Gastroesophageal sphincter (tissue), 4 donors: Measurements from ENCODE around the gene GOLGA6L10. TPM values are rescaled to one million over a fixed set of nuclear protein-coding genes. Genes with fewer than 3 reads are reported as not detected.
"Not testable (repeated sequence)": the region's sequence is repeated elsewhere in the genome, so short reads cannot be mapped to it uniquely, and the experiment has no call there.

Experiments used
- ATAC-seq: fragments of 150-250 bp; one replicate; pipeline ENCODE4 v1.9.1; 2016; ENCODE audit warnings: mild to moderate bottlenecking, moderate library complexity
- H3K27ac ChIP-seq, 4 donors: fragments of 200-600 bp; sonication (generic) in 3 of 4; 1 replicate in 3 of 4; 2 replicates in 1 of 4; pipeline ENCODE4 v1.5.1; 2016 to 2019
- H3K27me3 ChIP-seq: fragments of 200-600 bp; sonication (generic); one replicate; pipeline ENCODE4 v1.5.1; 2019
- H3K36me3 ChIP-seq, 2 donors: fragments of 200-600 bp; sonication (generic); one replicate each; pipeline ENCODE4 v1.5.1; 2019; ENCODE audit warnings: control low read depth in 1 of 2
- H3K4me1 ChIP-seq, 3 donors: fragments of 200-600 bp; sonication (generic); 1 replicate in 2 of 3; 2 replicates in 1 of 3; pipeline ENCODE4 v1.5.1; 2016 to 2019; ENCODE audit warnings: control low read depth in 2 of 3
- H3K4me3 ChIP-seq, 2 donors: fragments of 200-600 bp; sonication (generic); one replicate each; pipeline ENCODE4 v1.5.1; 2019; ENCODE audit warnings: mild to moderate bottlenecking in 1 of 2, moderate library complexity in 1 of 2
- H3K9me3 ChIP-seq, 3 donors: fragments of 200-600 bp; sonication (generic); one replicate each; pipeline ENCODE4 v1.5.1; 2017 to 2019; ENCODE audit warnings: control low read depth in 2 of 3
- EP300 ChIP-seq: sonication (generic); formaldehyde crosslinking; IDR thresholded peaks from one replicate; pipeline ENCODE4 v1.6.1; 2017; ENCODE audit warnings: antibody characterized with exemption, mild to moderate bottlenecking
- POLR2A ChIP-seq, 2 donors: fragments of 450-650 bp; IDR thresholded peaks; one replicate each; pipeline ENCODE4 v1.6.1; 2017; ENCODE audit warnings: antibody characterized with exemption in 2 of 2, mild to moderate bottlenecking in 2 of 2, moderate library complexity in 1 of 2
- POLR2AphosphoS5 ChIP-seq: sonication (generic); formaldehyde crosslinking; IDR thresholded peaks from one replicate; pipeline ENCODE4 v1.6.1; 2017; ENCODE audit warnings: antibody characterized with exemption
- WGBS, 2 donors: methylation state at CpG; one replicate each; pipeline ENCODE4 v1.1.5; 2018; ENCODE audit warnings: low coverage in 1 of 2; 5-methylcytosine and 5-hydroxymethylcytosine counted together
- total RNA-seq, 4 donors: library from RNA; depleted of rRNA; stranded (reverse); fragments of >200 nt; gene quantifications; one replicate each; pipeline ENCODE4 v1.1.0, GENCODE V29; 2016
- TF ChIP-seq, protein P1 (sequence below), 4 experiments: fragments of 200-600 bp in 2 of 4; fragments of 450-650 bp in 2 of 4; sonication (generic) in 1 of 4; IDR thresholded peaks; one replicate each; pipeline ENCODE4 v1.5.1; 2017 to 2019; ENCODE audit warnings: antibody characterized with exemption in 4 of 4, mild to moderate bottlenecking in 2 of 4, moderate library complexity in 2 of 4

Gene GOLGA6L10
- total RNA-seq, 4 donors from 2014 or later, result 0.15 to 1.2 (median 0.87) TPM

DNA sequence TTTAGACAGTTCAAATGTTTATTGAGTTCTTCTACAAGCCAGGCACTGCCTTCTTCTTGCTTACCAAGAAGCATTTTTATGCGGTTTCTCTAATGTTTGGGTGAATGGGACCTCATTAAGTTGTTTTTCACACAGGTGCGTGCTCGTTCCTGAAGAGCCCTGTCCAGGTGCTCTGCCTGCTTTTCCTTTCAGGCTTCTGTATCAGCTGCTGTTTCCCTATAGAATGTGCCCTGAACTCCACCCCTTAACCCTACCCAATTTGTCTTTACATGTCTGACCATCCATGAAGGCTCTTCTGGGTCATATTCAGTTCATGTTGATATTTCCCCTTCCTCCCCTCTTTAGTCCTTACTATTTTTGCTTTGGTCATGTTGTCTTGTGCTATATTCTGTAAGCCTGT is 22.4 kb upstream of the GOLGA6L10 start:
- Histone ChIP-seq H3K4me1 (no peaks in the 10 kb centered on the region), H3K36me3 (no peaks in the 10 kb centered on the region), H3K27ac (no peak overlapping the region), H3K27me3 (no peaks in the 10 kb centered on the region), H3K9me3 (no peaks in the 10 kb centered on the region), H3K4me3 (no peak overlapping the region)
- 92% methylated on average over 3 of the region's 3 CpGs; no CpG with 5 or more reads in 1 of the 2 donors for WGBS, 2 donors
- TF ChIP-seq POLR2AphosphoS5 (no peak), POLR2A (IDR thresholded peaks at IDR 0.05) (no peak), EP300 (no peak)
- TF ChIP-seq, protein P1, sequence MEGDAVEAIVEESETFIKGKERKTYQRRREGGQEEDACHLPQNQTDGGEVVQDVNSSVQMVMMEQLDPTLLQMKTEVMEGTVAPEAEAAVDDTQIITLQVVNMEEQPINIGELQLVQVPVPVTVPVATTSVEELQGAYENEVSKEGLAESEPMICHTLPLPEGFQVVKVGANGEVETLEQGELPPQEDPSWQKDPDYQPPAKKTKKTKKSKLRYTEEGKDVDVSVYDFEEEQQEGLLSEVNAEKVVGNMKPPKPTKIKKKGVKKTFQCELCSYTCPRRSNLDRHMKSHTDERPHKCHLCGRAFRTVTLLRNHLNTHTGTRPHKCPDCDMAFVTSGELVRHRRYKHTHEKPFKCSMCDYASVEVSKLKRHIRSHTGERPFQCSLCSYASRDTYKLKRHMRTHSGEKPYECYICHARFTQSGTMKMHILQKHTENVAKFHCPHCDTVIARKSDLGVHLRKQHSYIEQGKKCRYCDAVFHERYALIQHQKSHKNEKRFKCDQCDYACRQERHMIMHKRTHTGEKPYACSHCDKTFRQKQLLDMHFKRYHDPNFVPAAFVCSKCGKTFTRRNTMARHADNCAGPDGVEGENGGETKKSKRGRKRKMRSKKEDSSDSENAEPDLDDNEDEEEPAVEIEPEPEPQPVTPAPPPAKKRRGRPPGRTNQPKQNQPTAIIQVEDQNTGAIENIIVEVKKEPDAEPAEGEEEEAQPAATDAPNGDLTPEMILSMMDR (IDR thresholded peaks at IDR 0.05), result no peak
- ATAC-seq, result no peak

DNA sequence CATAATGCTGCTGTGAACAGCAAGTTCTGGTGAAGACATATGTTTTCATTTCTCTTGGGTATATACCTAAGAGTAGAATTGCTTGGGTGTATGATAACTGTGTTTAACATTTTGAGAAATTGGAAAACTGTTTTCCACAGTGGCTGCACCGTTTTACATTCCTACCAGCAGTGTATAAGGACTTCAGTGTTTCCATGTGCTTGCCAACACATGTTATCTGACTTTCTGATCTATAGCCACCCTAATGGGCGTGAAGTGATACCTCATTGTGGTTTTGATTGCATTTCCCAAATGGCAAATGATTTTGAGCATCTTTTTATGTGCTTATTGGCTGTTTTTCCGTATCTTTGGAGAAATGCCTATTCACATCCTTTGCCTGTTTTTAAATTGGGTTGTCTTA is 18.5 kb upstream of the GOLGA6L10 start:
- 50% methylated on average over 2 of the region's 3 CpGs; no CpG with 5 or more reads in 1 of the 2 donors for WGBS, 2 donors
- H3K4me3 ChIP-seq, ATAC-seq: not testable (repeated sequence)

DNA sequence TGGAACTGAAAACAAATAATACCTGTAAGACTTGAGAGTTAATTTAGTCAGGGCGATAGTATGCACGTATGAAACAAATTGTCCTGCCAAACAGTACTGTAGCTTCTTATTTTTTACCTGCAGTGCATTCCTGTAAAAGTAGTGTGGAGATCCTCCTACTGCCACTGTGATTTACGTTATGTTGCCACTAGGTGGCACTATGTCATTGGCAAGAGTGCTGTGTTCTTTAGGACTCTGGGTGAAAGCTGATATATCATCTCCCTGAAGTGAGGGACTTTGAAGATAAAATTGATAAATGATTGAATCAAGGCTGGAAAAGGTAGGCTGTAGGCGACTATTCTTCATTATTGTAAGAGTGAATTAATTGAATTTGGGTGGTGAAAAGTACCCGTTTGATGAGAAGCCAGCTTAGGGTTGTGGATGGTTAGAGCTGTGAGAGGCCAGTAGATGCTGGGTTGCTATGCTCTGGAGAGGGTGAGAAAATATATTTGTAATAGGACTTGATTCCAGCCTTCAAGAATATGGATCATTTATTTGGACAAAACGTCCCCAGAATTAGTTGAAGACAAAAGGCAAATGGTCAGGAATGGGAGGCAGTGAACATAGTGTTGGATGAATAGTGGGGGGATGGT is 16.5 kb upstream of the GOLGA6L10 start:
- H3K27ac ChIP-seq, H3K4me1 ChIP-seq, H3K36me3 ChIP-seq, H3K27me3 ChIP-seq, H3K9me3 ChIP-seq, H3K4me3 ChIP-seq: not testable (repeated sequence)
- 0% methylated on average over 1 of the region's 6 CpGs; no CpG with 5 or more reads in 1 of the 2 donors for WGBS, 2 donors
- peak; percentile 76 for ATAC-seq
- TF ChIP-seq, protein P1 (IDR thresholded peaks at IDR 0.05), result peak in 1 of 4 experiments; percentile 33

More for the DNA sequence above, 18.5 kb upstream of the GOLGA6L10 start:
- H3K9me3 ChIP-seq, H3K27me3 ChIP-seq, H3K27ac ChIP-seq, H3K36me3 ChIP-seq, H3K4me1 ChIP-seq: not testable (repeated sequence)

DNA sequence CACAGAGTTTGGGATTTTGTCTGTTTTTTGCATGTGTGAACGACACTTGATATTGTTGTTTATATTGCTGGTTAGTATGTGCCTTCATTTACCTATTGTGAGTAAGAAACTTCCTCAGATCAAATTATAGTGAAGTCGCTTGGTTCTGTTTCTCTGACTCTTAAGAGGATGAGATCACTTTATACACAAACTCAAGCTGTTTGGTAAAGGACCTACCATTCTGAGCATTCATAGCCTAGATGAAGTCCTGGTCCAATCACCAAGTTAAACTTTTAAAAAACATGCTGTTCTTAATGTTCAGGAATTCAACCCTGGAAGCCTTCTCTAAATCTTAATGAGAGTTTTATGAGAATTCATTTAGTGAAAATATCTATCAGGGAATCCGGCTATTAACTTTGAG is 15.3 kb upstream of the GOLGA6L10 start:
- H3K4me3 ChIP-seq, H3K36me3 ChIP-seq, H3K4me1 ChIP-seq, H3K27me3 ChIP-seq, H3K27ac ChIP-seq, H3K9me3 ChIP-seq, ATAC-seq: not testable (repeated sequence)
- no CpG with 5 or more reads among the region's 3 CpGs for WGBS, 2 donors

DNA sequence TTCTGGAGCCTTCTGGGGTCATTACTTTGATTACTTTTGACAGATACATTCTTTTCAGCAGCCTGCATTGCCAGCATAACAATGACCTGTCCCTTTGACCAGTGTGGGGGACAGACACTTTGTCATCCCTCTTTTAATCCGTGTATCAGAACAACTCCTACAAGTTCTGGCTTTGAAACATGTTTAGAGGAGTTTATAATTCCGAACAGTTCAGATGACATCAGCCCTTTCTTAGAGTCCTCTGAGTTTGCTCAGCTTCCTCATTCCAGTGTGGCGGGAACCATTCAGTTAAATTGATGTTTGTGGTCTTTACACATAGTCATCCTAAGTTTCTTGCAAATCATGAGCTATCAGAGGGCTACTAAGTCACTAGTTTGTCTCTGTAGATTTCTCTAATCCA is 13.5 kb upstream of the GOLGA6L10 start:
- H3K36me3 ChIP-seq, H3K4me3 ChIP-seq, H3K27me3 ChIP-seq, H3K9me3 ChIP-seq, ATAC-seq, H3K27ac ChIP-seq, H3K4me1 ChIP-seq: not testable (repeated sequence)
- WGBS, 2 donors, result no CpG with 5 or more reads among the region's 3 CpGs

DNA sequence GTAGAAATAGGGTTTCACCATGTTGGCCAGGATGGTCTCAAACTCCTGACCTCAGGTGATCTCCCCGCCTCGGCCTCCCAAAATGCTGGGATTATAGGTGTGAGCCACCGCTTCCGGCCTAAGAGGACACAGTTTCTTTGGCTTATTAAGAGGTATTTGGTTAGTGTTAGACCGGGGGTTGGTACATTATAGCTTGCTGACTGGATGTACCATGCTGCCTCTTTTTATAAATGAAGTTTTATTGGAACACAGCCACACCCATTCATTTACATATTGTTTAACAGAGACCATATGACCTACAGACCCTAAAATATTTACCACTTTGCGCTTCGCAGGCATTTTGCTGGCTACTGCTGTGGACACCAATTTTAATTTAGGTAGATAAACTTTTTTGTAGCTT is 11.3 kb upstream of the GOLGA6L10 start:
- H3K4me3 ChIP-seq, H3K27ac ChIP-seq, H3K36me3 ChIP-seq, H3K4me1 ChIP-seq, H3K27me3 ChIP-seq, ATAC-seq, H3K9me3 ChIP-seq: not testable (repeated sequence)
- no CpG with 5 or more reads among the region's 7 CpGs for WGBS, 2 donors

DNA sequence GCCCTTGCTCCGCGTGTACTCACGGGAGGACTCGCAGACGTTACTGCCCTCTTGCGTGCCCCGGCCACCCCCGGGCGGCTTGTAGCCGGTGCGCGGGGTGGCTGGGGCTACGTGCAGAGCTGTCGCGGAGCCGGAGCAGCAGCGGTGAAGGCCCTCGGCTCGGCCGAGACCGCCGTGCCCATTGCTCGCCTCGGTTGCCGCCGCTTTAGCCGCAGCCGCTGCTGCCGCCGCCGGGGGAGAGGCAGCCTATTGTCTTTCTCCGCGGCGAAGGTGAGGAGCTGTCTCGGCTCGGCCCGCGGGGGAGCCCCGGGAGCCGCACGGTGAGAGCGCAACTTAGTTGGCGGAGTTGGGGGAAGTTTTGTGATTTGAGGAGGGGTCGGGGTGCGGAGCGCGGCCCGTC is 5.8 kb upstream of the GOLGA6L10 start:
- Histone ChIP-seq H3K27ac (peak overlapping the region in 1 of 4 donors; percentile 56), H3K4me3 (peak overlapping the region in 1 of 2 donors; percentile 32)
- WGBS, 2 donors, result no CpG with 5 or more reads among the region's 48 CpGs
- H3K4me1 ChIP-seq, ATAC-seq, H3K36me3 ChIP-seq, H3K9me3 ChIP-seq, H3K27me3 ChIP-seq: not testable (repeated sequence)

DNA sequence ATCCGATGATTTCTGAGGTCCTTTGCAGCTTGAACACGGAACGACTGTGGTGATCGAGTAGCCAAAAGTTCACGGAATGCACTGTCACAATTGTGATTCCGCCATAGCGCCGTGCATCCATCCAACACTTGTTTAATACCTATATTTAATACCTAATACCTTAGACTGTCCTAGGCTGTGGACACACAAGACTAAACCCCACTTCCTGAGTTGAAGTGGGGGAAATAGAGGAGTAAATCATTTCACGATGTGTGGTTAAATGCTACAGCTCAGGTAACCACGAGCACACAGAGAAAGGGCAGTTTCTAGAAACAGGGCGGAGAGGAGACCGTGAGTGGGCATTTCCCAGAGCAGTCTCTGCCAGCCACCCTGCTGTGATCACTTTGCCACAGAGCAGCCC is 5.3 kb upstream of the GOLGA6L10 start:
- 0% methylated on average over 2 to 5 of the region's 12 CpGs for WGBS, 2 donors
- not testable (repeated sequence) for H3K9me3 ChIP-seq, H3K36me3 ChIP-seq, H3K27me3 ChIP-seq, ATAC-seq, H3K4me1 ChIP-seq
- Histone ChIP-seq H3K27ac (peak overlapping the region in 3 of 4 donors; percentile 52 to 72 (median 71)), H3K4me3 (peak overlapping the region in 1 of 2 donors; percentile 40)

DNA sequence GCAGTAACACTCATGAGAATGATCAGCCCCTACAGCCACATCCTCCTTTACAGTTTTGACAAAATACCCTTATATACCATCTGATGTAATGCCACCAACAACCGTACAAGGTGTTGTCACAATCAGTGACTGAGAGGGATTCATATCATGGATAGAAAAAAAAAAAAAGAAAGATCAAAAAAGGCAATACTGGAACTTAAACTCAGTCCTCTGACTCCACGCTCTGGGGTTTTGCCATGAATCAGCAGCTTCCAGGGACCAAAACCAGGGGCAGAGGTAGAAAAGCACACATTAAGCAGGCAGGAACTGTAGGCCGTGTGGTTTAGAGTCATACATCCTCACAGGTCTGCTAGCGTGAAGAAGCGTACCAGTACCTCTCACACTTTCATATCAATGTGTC is 1.6 kb downstream of the GOLGA6L10 start:
- H3K4me1 ChIP-seq, H3K27ac ChIP-seq: not testable (repeated sequence)
- 59 to 71% methylated on average over 3 to 4 of the region's 5 CpGs for WGBS, 2 donors

DNA sequence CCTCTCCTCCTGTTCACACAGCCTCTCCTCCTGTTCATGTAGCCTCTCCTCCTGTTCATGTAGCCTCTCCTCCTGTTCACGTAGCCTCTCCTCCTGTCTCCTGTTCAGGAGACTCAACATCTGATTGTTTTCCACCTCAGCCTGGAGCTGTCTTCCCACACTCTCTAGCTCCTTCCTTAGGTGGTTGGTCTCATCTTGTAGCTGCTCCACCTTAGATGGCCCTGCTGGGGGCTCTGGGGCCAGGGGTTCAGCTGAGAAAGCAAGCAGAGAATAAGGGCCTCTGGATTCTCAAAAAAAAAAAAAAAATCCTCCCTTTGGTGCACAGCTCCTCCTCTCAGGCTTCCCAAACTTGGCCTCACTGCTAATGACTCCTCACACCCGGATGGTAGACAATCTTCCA is 4.1 kb downstream of the GOLGA6L10 start:
- not testable (repeated sequence) for H3K36me3 ChIP-seq, ATAC-seq, H3K27me3 ChIP-seq, H3K4me1 ChIP-seq, H3K27ac ChIP-seq, H3K9me3 ChIP-seq, H3K4me3 ChIP-seq
- 91 to 100% methylated on average over 1 of the region's 2 CpGs for WGBS, 2 donors

More for the DNA sequence above, 1.6 kb downstream of the GOLGA6L10 start:
- not testable (repeated sequence) for H3K36me3 ChIP-seq, H3K27me3 ChIP-seq, H3K9me3 ChIP-seq, H3K4me3 ChIP-seq, ATAC-seq

DNA sequence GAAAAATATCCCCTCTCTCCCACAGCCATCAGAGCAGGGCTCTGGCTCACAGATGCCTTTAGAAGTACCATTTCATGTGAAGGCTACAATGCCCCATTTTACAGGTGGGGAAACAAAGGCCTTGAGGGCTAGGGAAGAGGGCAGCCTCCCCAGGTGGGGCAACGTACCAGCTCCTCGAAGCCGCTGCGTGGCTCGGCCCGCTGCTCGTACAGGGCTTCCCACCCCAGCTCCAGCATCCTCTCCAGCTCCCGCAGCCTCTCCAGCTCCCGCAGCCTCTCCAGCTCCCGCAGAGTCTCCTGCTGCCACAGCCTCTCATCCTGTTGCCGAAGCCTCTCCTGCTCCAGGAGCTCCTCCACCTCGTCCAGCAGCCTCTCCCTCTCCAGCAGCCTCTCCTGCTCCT is 4.9 kb downstream of the GOLGA6L10 start:
- not testable (repeated sequence) for H3K36me3 ChIP-seq, H3K4me1 ChIP-seq, H3K27me3 ChIP-seq, H3K27ac ChIP-seq, H3K4me3 ChIP-seq, ATAC-seq, H3K9me3 ChIP-seq
- WGBS, 2 donors, result no CpG with 5 or more reads among the region's 12 CpGs

DNA sequence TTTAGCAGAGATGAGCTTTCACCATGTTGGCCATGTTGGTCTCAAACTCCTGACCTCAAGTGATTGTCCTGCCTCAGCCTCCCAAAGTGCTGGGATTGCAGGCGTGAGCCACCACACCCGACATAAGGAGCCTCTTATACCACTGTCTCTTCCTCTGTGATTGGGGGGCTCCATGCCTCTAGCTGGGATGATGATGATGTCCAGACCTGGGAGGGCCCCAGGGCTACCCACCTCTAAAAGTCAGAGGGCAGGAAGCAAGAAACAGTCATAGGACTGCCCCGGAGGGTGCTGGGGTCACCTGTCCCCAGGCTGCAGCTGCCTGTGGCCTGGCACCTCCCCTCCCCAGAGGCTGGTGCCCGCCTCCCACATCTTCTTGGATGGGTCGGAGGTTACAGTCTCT is 5.4 kb downstream of the GOLGA6L10 start:
- H3K4me3 ChIP-seq, H3K9me3 ChIP-seq, H3K27me3 ChIP-seq, ATAC-seq, H3K4me1 ChIP-seq, H3K36me3 ChIP-seq, H3K27ac ChIP-seq: not testable (repeated sequence)
- no CpG with 5 or more reads among the region's 5 CpGs for WGBS, 2 donors
